Ovary (tissue), 3 donors: ENCODE results near the gene LHB.
"Not testable (repeated sequence)": the region's sequence is repeated elsewhere in the genome, so short reads cannot be mapped to it uniquely, and the experiment has no call there.

ENCODE experiments used
- EP300 ChIP-seq: sonication (generic); formaldehyde crosslinking; IDR thresholded peaks from one replicate; pipeline ENCODE4 v1.6.1; 2017; ENCODE audit warnings: antibody characterized with exemption
- POLR2A ChIP-seq: fragments of 450-650 bp; IDR thresholded peaks from one replicate; pipeline ENCODE4 v1.6.1; 2017; ENCODE audit warnings: antibody characterized with exemption, mild to moderate bottlenecking, moderate library complexity
- TF ChIP-seq, protein P1 (sequence below), 3 donors: fragments of 450-650 bp in 2 of 3; fragments of 200-600 bp in 1 of 3; IDR thresholded peaks; one replicate each; pipeline versions ENCODE4 v1.5.1 to v1.8.0; 2016 to 2022; ENCODE audit warnings: antibody characterized with exemption in 3 of 3, mild to moderate bottlenecking in 1 of 3
- donor health status: DM: no; HTN: no; CAD: no.

DNA sequence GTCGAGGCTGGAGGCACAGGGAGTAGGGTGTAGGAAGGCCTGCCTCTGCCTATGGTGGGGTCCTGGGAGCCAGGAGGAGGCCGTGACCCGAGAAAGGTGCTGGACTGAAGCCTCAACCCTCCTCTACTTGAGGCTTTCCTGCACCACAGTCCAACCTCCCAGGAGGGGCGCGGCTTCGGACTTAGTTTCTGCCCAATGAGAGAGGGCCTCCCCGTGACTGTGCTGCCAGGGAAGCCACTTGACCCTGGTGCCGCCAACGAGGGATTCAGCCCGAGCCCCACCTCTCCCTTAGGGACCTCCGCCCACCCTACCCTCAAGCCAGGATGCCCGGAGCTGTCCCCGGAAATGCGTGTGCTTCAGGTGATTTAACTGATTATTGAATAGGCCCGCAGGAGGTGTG lies 7.3 kb upstream of the LHB start, which contains the start of gene CGB3:
- TF ChIP-seq, protein P1, sequence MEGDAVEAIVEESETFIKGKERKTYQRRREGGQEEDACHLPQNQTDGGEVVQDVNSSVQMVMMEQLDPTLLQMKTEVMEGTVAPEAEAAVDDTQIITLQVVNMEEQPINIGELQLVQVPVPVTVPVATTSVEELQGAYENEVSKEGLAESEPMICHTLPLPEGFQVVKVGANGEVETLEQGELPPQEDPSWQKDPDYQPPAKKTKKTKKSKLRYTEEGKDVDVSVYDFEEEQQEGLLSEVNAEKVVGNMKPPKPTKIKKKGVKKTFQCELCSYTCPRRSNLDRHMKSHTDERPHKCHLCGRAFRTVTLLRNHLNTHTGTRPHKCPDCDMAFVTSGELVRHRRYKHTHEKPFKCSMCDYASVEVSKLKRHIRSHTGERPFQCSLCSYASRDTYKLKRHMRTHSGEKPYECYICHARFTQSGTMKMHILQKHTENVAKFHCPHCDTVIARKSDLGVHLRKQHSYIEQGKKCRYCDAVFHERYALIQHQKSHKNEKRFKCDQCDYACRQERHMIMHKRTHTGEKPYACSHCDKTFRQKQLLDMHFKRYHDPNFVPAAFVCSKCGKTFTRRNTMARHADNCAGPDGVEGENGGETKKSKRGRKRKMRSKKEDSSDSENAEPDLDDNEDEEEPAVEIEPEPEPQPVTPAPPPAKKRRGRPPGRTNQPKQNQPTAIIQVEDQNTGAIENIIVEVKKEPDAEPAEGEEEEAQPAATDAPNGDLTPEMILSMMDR (IDR thresholded peaks at IDR 0.05), result not testable (repeated sequence)
- TF ChIP-seq EP300, POLR2A: not testable (repeated sequence)
